ENCODE measurements around the gene CDK6. TPM values are rescaled to one million over a fixed set of nuclear protein-coding genes. Genes with fewer than 3 reads are reported as not detected.

CDK6 gene
- total and polyA plus RNA-seq, 4 donors = 3.3 to 35.0 (median 12.0) TPM

DNA sequence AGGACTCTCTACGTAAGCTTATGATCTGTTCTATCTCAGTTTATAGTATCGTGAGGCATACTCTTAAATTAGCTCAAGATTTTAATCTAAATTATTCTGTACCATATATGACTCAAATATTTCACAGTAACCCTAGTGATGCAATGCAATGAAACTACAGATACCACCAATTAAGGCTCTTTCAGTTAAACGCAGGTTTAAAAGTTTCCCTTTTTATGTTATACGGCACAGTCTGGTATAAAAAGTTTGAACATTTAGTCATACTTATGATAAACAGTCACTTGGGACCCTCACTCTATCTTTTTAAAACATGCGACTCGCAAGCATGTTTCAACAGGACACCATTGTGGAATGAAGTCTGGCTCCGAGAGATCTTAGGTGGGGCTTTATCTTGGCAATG is 107.2 kb downstream of the CDK6 start (continued):
- TF ChIP-seq, protein P1, sequence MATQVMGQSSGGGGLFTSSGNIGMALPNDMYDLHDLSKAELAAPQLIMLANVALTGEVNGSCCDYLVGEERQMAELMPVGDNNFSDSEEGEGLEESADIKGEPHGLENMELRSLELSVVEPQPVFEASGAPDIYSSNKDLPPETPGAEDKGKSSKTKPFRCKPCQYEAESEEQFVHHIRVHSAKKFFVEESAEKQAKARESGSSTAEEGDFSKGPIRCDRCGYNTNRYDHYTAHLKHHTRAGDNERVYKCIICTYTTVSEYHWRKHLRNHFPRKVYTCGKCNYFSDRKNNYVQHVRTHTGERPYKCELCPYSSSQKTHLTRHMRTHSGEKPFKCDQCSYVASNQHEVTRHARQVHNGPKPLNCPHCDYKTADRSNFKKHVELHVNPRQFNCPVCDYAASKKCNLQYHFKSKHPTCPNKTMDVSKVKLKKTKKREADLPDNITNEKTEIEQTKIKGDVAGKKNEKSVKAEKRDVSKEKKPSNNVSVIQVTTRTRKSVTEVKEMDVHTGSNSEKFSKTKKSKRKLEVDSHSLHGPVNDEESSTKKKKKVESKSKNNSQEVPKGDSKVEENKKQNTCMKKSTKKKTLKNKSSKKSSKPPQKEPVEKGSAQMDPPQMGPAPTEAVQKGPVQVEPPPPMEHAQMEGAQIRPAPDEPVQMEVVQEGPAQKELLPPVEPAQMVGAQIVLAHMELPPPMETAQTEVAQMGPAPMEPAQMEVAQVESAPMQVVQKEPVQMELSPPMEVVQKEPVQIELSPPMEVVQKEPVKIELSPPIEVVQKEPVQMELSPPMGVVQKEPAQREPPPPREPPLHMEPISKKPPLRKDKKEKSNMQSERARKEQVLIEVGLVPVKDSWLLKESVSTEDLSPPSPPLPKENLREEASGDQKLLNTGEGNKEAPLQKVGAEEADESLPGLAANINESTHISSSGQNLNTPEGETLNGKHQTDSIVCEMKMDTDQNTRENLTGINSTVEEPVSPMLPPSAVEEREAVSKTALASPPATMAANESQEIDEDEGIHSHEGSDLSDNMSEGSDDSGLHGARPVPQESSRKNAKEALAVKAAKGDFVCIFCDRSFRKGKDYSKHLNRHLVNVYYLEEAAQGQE (IDR thresholded peaks at IDR 0.05) = no peak

DNA sequence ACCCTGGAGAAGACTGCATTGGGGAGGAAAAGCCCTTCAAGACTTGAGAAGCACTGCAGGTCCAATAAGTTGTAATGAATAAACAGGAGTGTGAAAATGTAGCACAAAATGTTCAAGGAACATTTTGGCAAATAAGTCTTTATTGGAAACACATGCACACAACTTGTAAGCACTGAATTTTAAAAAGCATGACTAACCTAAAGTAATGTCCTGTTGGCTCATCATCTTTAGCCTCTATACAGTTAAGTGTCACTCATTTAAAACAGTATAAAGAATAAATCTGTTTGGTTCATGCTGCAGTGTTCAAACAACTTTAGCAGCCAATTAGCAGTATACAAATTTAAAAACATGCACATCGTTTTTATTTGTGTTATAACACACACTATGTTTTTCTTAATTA is 108.6 kb downstream of the CDK6 start:
- H3K27ac ChIP-seq (ENCODE audit: low read depth in 1 of 2, low read length in 2 of 2) = no peak overlapping the region
- H3K9ac ChIP-seq (ENCODE audit: low read depth in 1 of 2, low read length in 2 of 2) = no peak overlapping the region
- TF ChIP-seq HNF4A (conservative IDR thresholded peaks at IDR 0.05) (no peak), JUND (IDR thresholded peaks at IDR 0.05) (no peak), FOXA2 (IDR thresholded peaks at IDR 0.05) (no peak), YY1 (IDR thresholded peaks at IDR 0.05) (no peak), RXRA (IDR thresholded peaks at IDR 0.05) (no peak), GABPA (IDR thresholded peaks at IDR 0.05 in 1 of 2, conservative IDR thresholded peaks at IDR 0.05 in 1 of 2) (no peak), TAF1 (conservative IDR thresholded peaks at IDR 0.05) (no peak), SP1 (IDR thresholded peaks at IDR 0.05) (no peak), RAD21 (IDR thresholded peaks at IDR 0.05) (no peak), ATF3 (IDR thresholded peaks at IDR 0.05) (no peak), NR2F2 (IDR thresholded peaks at IDR 0.05) (no peak)
- TF ChIP-seq, protein P1 (IDR thresholded peaks at IDR 0.05) = no peak
- TF ChIP-seq, protein P2, sequence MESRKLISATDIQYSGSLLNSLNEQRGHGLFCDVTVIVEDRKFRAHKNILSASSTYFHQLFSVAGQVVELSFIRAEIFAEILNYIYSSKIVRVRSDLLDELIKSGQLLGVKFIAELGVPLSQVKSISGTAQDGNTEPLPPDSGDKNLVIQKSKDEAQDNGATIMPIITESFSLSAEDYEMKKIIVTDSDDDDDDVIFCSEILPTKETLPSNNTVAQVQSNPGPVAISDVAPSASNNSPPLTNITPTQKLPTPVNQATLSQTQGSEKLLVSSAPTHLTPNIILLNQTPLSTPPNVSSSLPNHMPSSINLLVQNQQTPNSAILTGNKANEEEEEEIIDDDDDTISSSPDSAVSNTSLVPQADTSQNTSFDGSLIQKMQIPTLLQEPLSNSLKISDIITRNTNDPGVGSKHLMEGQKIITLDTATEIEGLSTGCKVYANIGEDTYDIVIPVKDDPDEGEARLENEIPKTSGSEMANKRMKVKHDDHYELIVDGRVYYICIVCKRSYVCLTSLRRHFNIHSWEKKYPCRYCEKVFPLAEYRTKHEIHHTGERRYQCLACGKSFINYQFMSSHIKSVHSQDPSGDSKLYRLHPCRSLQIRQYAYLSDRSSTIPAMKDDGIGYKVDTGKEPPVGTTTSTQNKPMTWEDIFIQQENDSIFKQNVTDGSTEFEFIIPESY (IDR thresholded peaks at IDR 0.05) = no peak
- TF ChIP-seq, protein P3, sequence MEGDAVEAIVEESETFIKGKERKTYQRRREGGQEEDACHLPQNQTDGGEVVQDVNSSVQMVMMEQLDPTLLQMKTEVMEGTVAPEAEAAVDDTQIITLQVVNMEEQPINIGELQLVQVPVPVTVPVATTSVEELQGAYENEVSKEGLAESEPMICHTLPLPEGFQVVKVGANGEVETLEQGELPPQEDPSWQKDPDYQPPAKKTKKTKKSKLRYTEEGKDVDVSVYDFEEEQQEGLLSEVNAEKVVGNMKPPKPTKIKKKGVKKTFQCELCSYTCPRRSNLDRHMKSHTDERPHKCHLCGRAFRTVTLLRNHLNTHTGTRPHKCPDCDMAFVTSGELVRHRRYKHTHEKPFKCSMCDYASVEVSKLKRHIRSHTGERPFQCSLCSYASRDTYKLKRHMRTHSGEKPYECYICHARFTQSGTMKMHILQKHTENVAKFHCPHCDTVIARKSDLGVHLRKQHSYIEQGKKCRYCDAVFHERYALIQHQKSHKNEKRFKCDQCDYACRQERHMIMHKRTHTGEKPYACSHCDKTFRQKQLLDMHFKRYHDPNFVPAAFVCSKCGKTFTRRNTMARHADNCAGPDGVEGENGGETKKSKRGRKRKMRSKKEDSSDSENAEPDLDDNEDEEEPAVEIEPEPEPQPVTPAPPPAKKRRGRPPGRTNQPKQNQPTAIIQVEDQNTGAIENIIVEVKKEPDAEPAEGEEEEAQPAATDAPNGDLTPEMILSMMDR (IDR thresholded peaks at IDR 0.05; ENCODE audit: low read depth, low read length, missing input control) = no peak
- peaks cover 0 to 12% (median 4%) of the 10 kb centered on the region in 4 donors for H3K36me3 ChIP-seq (ENCODE audit: control insufficient read depth in 4 of 4, insufficient read depth in 3 of 4, low read depth in 1 of 4, low read length in 3 of 4)
- no peak overlapping the region for H3K4me3 ChIP-seq (ENCODE audit: low read depth in 1 of 3, low read length in 3 of 3)
- no peaks in the 10 kb centered on the region for H3K9me3 ChIP-seq (ENCODE audit: control insufficient read depth in 4 of 4, low read length in 3 of 4)
- whole genome bisulfite sequencing = 73% methylated on average over 1 of the region's 1 CpG
- no peaks in the 10 kb centered on the region for H3K4me1 ChIP-seq (ENCODE audit: control insufficient read depth in 4 of 4, insufficient read depth in 4 of 4, low read length in 3 of 4)
- DNase-seq (ENCODE audit: low spot score) = no peak
- H3K27me3 ChIP-seq (ENCODE audit: control insufficient read depth in 4 of 4, insufficient read depth in 4 of 4, low read length in 3 of 4) = no peaks in the 10 kb centered on the region

Measured in liver (tissue), 9 donors.